Activated T-cell treated with anti-CD3 and anti-CD28 coated beads, Interleukin-2, amount 50 U/mL, for 24 hours (primary cell): Measurements from ENCODE around the gene CHL1.
"Not testable (repeated sequence)": the region's sequence is repeated elsewhere in the genome, so short reads cannot be mapped to it uniquely, and the experiment has no call there.

Experiments used
- DNase-seq: peaks from one replicate; pipeline ENCODE4 v3.0.0-alpha.2; 2020
- H3K27ac Mint-ChIP-seq: 2 replicates; pipeline ENCODE4 v1.8.0; 2020; ENCODE audit warnings: mild to moderate bottlenecking, mixed read lengths
- H3K27me3 Mint-ChIP-seq: 2 replicates; pipeline ENCODE4 v1.8.0; 2020; ENCODE audit warnings: mixed read lengths
- H3K36me3 Mint-ChIP-seq: 2 replicates; pipeline ENCODE4 v1.8.0; 2020; ENCODE audit warnings: low read depth, mixed read lengths
- H3K4me1 Mint-ChIP-seq: 2 replicates; pipeline ENCODE4 v1.8.0; 2020; ENCODE audit warnings: low read depth, mixed read lengths
- H3K4me3 Mint-ChIP-seq: 2 replicates; pipeline ENCODE4 v1.8.0; 2020; ENCODE audit warnings: mild to moderate bottlenecking, moderate library complexity, mixed read lengths
- H3K9me3 Mint-ChIP-seq: 2 replicates; pipeline ENCODE4 v1.8.0; 2020; ENCODE audit warnings: mixed read lengths

Gene CHL1

GRCh38 chr3:359672-360071, 163.1 kb downstream of the CHL1 start:
- peaks cover 4% of the 10 kb centered on the region for H3K9me3 Mint-ChIP-seq
- H3K36me3 Mint-ChIP-seq = no peaks in the 10 kb centered on the region
- no peak overlapping the region for H3K4me3 Mint-ChIP-seq
- H3K27me3 Mint-ChIP-seq = no peaks in the 10 kb centered on the region
- no peaks in the 10 kb centered on the region for H3K4me1 Mint-ChIP-seq
- H3K27ac Mint-ChIP-seq = no peak overlapping the region
- DNase-seq = no peak

- Mint-ChIP-seq H3K9me3 (peaks cover 6% of the 10 kb centered on the region), H3K4me1 (no peaks in the 10 kb centered on the region), H3K27ac (no peak overlapping the region), H3K4me3 (no peak overlapping the region), H3K36me3 (no peaks in the 10 kb centered on the region), H3K27me3 (no peaks in the 10 kb centered on the region)
- DNase-seq = no peak
These were observed 166.2 kb downstream of the CHL1 start for GRCh38 chr3:362681-363338.

- Mint-ChIP-seq H3K27me3 (no peaks in the 10 kb centered on the region), H3K4me1 (no peaks in the 10 kb centered on the region), H3K36me3 (no peaks in the 10 kb centered on the region), H3K9me3 (peaks cover 11% of the 10 kb centered on the region), H3K4me3 (no peak overlapping the region), H3K27ac (no peak overlapping the region)
- no peak for DNase-seq
These were observed 167.7 kb downstream of the CHL1 start for GRCh38 chr3:364287-364686.

- no peaks in the 10 kb centered on the region for H3K27me3 Mint-ChIP-seq
- H3K4me3 Mint-ChIP-seq = no peak overlapping the region
- H3K27ac Mint-ChIP-seq = no peak overlapping the region
- no peak for DNase-seq
- H3K36me3 Mint-ChIP-seq = no peaks in the 10 kb centered on the region
- H3K9me3 Mint-ChIP-seq = peaks cover 11% of the 10 kb centered on the region
- no peaks in the 10 kb centered on the region for H3K4me1 Mint-ChIP-seq
These were observed 168.7 kb downstream of the CHL1 start for GRCh38 chr3:365268-365667.

- not testable (repeated sequence) for H3K27me3 Mint-ChIP-seq, DNase-seq, H3K4me3 Mint-ChIP-seq, H3K4me1 Mint-ChIP-seq, H3K36me3 Mint-ChIP-seq, H3K27ac Mint-ChIP-seq
- peaks cover 16% of the 10 kb centered on the region for H3K9me3 Mint-ChIP-seq
These were observed 169.7 kb downstream of the CHL1 start for GRCh38 chr3:366253-366652.

- no peak overlapping the region for H3K4me3 Mint-ChIP-seq
- no peak for DNase-seq
- H3K27ac Mint-ChIP-seq = no peak overlapping the region
- H3K9me3 Mint-ChIP-seq = peaks cover 8% of the 10 kb centered on the region
- no peaks in the 10 kb centered on the region for H3K27me3 Mint-ChIP-seq
- no peaks in the 10 kb centered on the region for H3K4me1 Mint-ChIP-seq
- no peaks in the 10 kb centered on the region for H3K36me3 Mint-ChIP-seq
These were observed 176.7 kb downstream of the CHL1 start for GRCh38 chr3:373193-373779.

GRCh38 chr3:374459-374858, 177.9 kb downstream of the CHL1 start:
- no peaks in the 10 kb centered on the region for H3K4me1 Mint-ChIP-seq
- no peak overlapping the region for H3K4me3 Mint-ChIP-seq
- peaks cover 6% of the 10 kb centered on the region for H3K9me3 Mint-ChIP-seq
- no peaks in the 10 kb centered on the region for H3K36me3 Mint-ChIP-seq
- no peak for DNase-seq
- no peak overlapping the region for H3K27ac Mint-ChIP-seq
- no peaks in the 10 kb centered on the region for H3K27me3 Mint-ChIP-seq

GRCh38 chr3:377158-377561, 180.6 kb downstream of the CHL1 start:
- no peak overlapping the region for H3K4me3 Mint-ChIP-seq
- H3K27me3 Mint-ChIP-seq = no peaks in the 10 kb centered on the region
- H3K36me3 Mint-ChIP-seq = no peaks in the 10 kb centered on the region
- no peaks in the 10 kb centered on the region for H3K9me3 Mint-ChIP-seq
- DNase-seq = no peak
- H3K27ac Mint-ChIP-seq = no peak overlapping the region
- no peaks in the 10 kb centered on the region for H3K4me1 Mint-ChIP-seq

GRCh38 chr3:380801-381200, 184.2 kb downstream of the CHL1 start:
- Mint-ChIP-seq H3K4me3 (no peak overlapping the region), H3K27ac (no peak overlapping the region), H3K36me3 (no peaks in the 10 kb centered on the region), H3K4me1 (no peaks in the 10 kb centered on the region), H3K27me3 (no peaks in the 10 kb centered on the region), H3K9me3 (no peaks in the 10 kb centered on the region)
- DNase-seq = no peak

GRCh38 chr3:385151-385550, 188.6 kb downstream of the CHL1 start:
- no peak overlapping the region for H3K4me3 Mint-ChIP-seq

GRCh38 chr3:394775-395174, 198.2 kb downstream of the CHL1 start:
- H3K4me3 Mint-ChIP-seq = no peak overlapping the region
- no peak for DNase-seq
- no peak overlapping the region for H3K27ac Mint-ChIP-seq
- H3K4me1 Mint-ChIP-seq = no peaks in the 10 kb centered on the region
- no peaks in the 10 kb centered on the region for H3K27me3 Mint-ChIP-seq
- H3K9me3 Mint-ChIP-seq = no peaks in the 10 kb centered on the region
- H3K36me3 Mint-ChIP-seq = no peaks in the 10 kb centered on the region

More at GRCh38 chr3:385151-385550, 188.6 kb downstream of the CHL1 start:
- no peak for DNase-seq
- Mint-ChIP-seq H3K27ac (no peak overlapping the region), H3K4me1 (no peaks in the 10 kb centered on the region), H3K36me3 (no peaks in the 10 kb centered on the region), H3K27me3 (no peaks in the 10 kb centered on the region), H3K9me3 (no peaks in the 10 kb centered on the region)

- H3K27ac Mint-ChIP-seq = no peak overlapping the region
- H3K36me3 Mint-ChIP-seq = no peaks in the 10 kb centered on the region
- H3K9me3 Mint-ChIP-seq = no peaks in the 10 kb centered on the region
- no peak overlapping the region for H3K4me3 Mint-ChIP-seq
- no peak for DNase-seq
- no peaks in the 10 kb centered on the region for H3K27me3 Mint-ChIP-seq
- no peaks in the 10 kb centered on the region for H3K4me1 Mint-ChIP-seq
These were observed 199.7 kb downstream of the CHL1 start for GRCh38 chr3:396293-396692.

GRCh38 chr3:399647-400046, 203.1 kb downstream of the CHL1 start:
- DNase-seq = no peak
- Mint-ChIP-seq H3K4me1 (no peaks in the 10 kb centered on the region), H3K27me3 (no peaks in the 10 kb centered on the region), H3K4me3 (no peak overlapping the region), H3K9me3 (no peaks in the 10 kb centered on the region), H3K36me3 (no peaks in the 10 kb centered on the region), H3K27ac (no peak overlapping the region)

GRCh38 chr3:403826-404225, 207.3 kb downstream of the CHL1 start:
- H3K36me3 Mint-ChIP-seq = no peaks in the 10 kb centered on the region

GRCh38 chr3:409011-409410, 212.4 kb downstream of the CHL1 start:
- Mint-ChIP-seq H3K4me1 (no peaks in the 10 kb centered on the region), H3K36me3 (no peaks in the 10 kb centered on the region), H3K27ac (no peak overlapping the region), H3K4me3 (no peak overlapping the region), H3K27me3 (no peaks in the 10 kb centered on the region), H3K9me3 (no peaks in the 10 kb centered on the region)
- DNase-seq = no peak

More at GRCh38 chr3:403826-404225, 207.3 kb downstream of the CHL1 start:
- no peak for DNase-seq
- Mint-ChIP-seq H3K4me1 (no peaks in the 10 kb centered on the region), H3K27ac (no peak overlapping the region), H3K27me3 (no peaks in the 10 kb centered on the region), H3K4me3 (no peak overlapping the region), H3K9me3 (no peaks in the 10 kb centered on the region)

- Mint-ChIP-seq H3K27me3 (no peaks in the 10 kb centered on the region), H3K36me3 (no peaks in the 10 kb centered on the region), H3K9me3 (no peaks in the 10 kb centered on the region), H3K27ac (no peak overlapping the region), H3K4me1 (no peaks in the 10 kb centered on the region), H3K4me3 (no peak overlapping the region)
- no peak for DNase-seq
These were observed 214.7 kb downstream of the CHL1 start for GRCh38 chr3:411226-411625.
